MCF 10A (cell line): ENCODE data around the gene NAA80. TPM values are rescaled to one million over a fixed set of nuclear protein-coding genes. Genes with fewer than 3 reads are reported as not detected.

Experiments
- BruUV-seq: library from RNA; stranded (reverse); fragments of 400-500 nt; replicated peaks from 2 replicates; lab custom pipeline; 2021; lab: Mats Ljungman, UMichigan
- CTCF ChIA-PET: fragments of 300-600 bp; sonication (Branson Sonifier 250); formaldehyde crosslinking; extraction: SDS; loops from one replicate; lab custom pipeline; 2021; ENCODE audit warnings: antibody characterized with exemption, inconsistent platforms; lab: Yijun Ruan, JAX
- POLR2A ChIA-PET: fragments of 300-600, 350-650 bp; sonication (Branson Sonifier 250); formaldehyde crosslinking; extraction: SDS; loops from one replicate; lab custom pipeline; 2020; ENCODE audit warnings: antibody characterized with exemption, inconsistent platforms; lab: Yijun Ruan, JAX
- DNase-seq: peaks from one replicate; pipeline ENCODE4 v3.0.0-alpha.2; 2018; ENCODE audit not compliant: unreplicated experiment
- H3K27ac Mint-ChIP-seq: one replicate; pipeline ENCODE4 v1.8.0; 2022; ENCODE audit warnings: mild to moderate bottlenecking, low read depth, mixed read lengths; ENCODE audit not compliant: unreplicated experiment
- H3K27me3 Mint-ChIP-seq: one replicate; pipeline ENCODE4 v1.8.0; 2022; ENCODE audit warnings: mixed read lengths; ENCODE audit not compliant: insufficient read depth, unreplicated experiment
- H3K36me3 Mint-ChIP-seq: one replicate; pipeline ENCODE4 v1.8.0; 2022; ENCODE audit warnings: mild to moderate bottlenecking, moderate library complexity, mixed read lengths; ENCODE audit not compliant: insufficient read depth, unreplicated experiment
- H3K4me1 Mint-ChIP-seq: one replicate; pipeline ENCODE4 v1.8.0; 2022; ENCODE audit warnings: mixed read lengths; ENCODE audit not compliant: insufficient read depth, unreplicated experiment
- H3K4me3 Mint-ChIP-seq: one replicate; pipeline ENCODE4 v1.8.0; 2022; ENCODE audit warnings: mild to moderate bottlenecking, moderate library complexity, mixed read lengths; ENCODE audit not compliant: unreplicated experiment
- H3K9me3 Mint-ChIP-seq: one replicate; pipeline ENCODE4 v1.8.0; 2022; ENCODE audit warnings: mixed read lengths; ENCODE audit not compliant: unreplicated experiment
- intact Hi-C: fragments of 100-400 bp; cut with micrococcal nuclease; formaldehyde crosslinking; loops from 2 replicates; pipeline ENCODE4 v1.14.1; 2022
- total RNA-seq: library from RNA; stranded (reverse); gene quantifications from 2 replicates; pipeline ENCODE4 v1.2.3, GENCODE V29; 2022
- TF ChIP-seq, protein P1 (sequence below): fragments of 200-600 bp; IDR thresholded peaks from one replicate; pipeline ENCODE4 v1.8.0; 2022; ENCODE audit warnings: antibody characterized with exemption, mild to moderate bottlenecking; ENCODE audit not compliant: unreplicated experiment

Gene NAA80
- total RNA-seq, 1 experiment from 2014 or later, result 12.4 TPM

DNA sequence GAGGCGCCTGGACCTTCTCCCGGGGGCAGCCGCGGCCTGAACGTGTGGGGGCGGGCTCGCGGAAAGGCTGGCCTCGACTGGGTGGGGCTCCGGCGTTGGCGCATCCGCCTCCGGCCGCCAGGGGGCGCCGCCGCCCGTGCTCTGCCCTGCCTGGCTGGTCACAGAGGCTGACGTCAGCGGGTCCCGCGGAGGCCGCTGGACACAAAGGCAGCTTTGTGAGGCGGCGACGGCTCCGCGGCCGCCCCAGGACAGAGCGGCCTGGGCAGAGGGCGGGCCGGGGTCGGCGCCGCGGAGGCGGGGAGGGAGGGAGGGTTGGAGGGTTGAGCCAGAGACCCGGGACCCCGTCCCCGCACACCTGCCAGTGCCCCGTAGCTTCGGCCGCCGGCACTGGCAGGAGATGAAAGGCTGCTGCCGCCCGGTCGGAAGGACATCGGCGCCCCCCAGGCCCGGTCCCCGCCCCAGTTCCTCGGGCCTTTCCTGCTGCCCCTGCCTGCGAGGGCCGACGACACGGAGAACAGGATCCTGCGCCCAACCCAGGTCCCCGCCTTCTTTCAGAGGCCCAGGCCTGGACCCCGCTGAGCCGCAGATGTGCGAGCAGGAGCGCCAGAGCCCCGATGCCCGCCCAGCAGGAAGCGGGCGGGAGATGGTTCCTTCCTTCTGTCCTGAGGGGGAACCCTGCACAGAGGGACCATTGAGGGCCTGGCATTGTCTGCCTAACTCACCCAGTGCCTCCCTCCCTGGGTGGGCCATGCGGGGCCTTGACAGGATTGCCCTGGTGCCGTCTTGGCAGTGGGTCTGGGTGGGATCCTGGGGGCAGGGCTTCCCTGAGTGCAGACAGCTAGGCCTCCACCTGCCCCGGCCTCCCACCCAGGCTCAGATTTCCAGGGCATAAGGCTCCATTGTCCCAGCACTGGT is 38.9 kb downstream of the NAA80 start:
- Mint-ChIP-seq H3K36me3 (peaks cover 22% of the 10 kb centered on the region), H3K9me3 (no peaks in the 10 kb centered on the region), H3K4me3 (peak overlapping the region; percentile 62), H3K4me1 (no peaks in the 10 kb centered on the region), H3K27me3 (no peaks in the 10 kb centered on the region), H3K27ac (peak overlapping the region; percentile 63)
- BruUV-seq, result no TSS peak
- peak; percentile 85 for DNase-seq
- POLR2A ChIA-PET, result interaction anchor here (0.7 to 2.6 kb wide), 14 partner anchors 9 to 77 kb away, joined by 3 to 16 read pairs (median 3); partner anchors contain the start of genes GNAI2, IFRD2, LSMEM2 and SEMA3B
- intact Hi-C loops, result loop anchor here (1.0 kb wide), 1 partner anchor 13 kb away; no protein-coding TSS in a partner anchor
- TF ChIP-seq, protein P1, sequence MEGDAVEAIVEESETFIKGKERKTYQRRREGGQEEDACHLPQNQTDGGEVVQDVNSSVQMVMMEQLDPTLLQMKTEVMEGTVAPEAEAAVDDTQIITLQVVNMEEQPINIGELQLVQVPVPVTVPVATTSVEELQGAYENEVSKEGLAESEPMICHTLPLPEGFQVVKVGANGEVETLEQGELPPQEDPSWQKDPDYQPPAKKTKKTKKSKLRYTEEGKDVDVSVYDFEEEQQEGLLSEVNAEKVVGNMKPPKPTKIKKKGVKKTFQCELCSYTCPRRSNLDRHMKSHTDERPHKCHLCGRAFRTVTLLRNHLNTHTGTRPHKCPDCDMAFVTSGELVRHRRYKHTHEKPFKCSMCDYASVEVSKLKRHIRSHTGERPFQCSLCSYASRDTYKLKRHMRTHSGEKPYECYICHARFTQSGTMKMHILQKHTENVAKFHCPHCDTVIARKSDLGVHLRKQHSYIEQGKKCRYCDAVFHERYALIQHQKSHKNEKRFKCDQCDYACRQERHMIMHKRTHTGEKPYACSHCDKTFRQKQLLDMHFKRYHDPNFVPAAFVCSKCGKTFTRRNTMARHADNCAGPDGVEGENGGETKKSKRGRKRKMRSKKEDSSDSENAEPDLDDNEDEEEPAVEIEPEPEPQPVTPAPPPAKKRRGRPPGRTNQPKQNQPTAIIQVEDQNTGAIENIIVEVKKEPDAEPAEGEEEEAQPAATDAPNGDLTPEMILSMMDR, result peak; percentile 98
- CTCF ChIA-PET, result interaction anchor here (0.6 to 7.2 kb wide), 11 partner anchors 11 to 146 kb away, joined by 3 to 70 read pairs (median 4); partner anchors contain the start of gene SEMA3B

DNA sequence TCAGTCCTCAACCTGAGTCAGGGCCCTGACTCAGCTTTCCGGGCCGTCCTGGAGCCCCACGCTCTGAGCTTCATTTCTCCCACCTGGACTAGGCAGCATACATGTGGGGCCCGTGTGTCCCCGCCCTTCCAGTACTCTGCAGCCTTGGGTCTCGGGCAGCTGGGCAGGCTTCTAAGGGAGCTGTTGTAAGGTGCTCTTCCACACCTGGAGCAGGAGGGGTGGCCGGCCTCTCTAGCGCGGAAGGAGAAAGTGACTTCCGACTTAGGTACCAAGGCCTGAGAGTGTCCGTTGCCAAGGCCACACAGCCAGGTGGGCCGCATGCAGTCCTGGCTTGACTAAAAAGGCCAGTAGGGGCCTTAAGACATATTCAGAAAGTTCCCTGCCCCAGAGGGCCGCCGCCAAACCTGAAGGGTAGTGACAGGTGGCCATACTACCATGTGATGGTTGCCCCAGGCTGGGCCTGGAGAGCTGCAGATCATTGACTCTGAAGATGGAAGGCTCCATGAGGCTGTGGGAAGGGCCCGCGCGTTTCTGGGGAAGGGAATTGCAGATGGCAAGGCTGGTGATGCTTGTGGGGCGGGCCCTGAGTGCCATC is 39.7 kb downstream of the NAA80 start:
- Mint-ChIP-seq H3K9me3 (no peaks in the 10 kb centered on the region), H3K27me3 (no peaks in the 10 kb centered on the region), H3K36me3 (peaks cover 22% of the 10 kb centered on the region), H3K4me3 (peak overlapping the region; percentile 62), H3K4me1 (peaks cover 4% of the 10 kb centered on the region), H3K27ac (peak overlapping the region; percentile 63)
- no peak for DNase-seq
- intact Hi-C loops, result loop anchor here (1.0 kb wide), 1 partner anchor 14 kb away; no protein-coding TSS in a partner anchor
- TF ChIP-seq, protein P1, result no peak
- CTCF ChIA-PET, result interaction anchor here (0.5 to 7.2 kb wide), 13 partner anchors 11 to 1892 kb away, joined by 3 to 70 read pairs (median 4); partner anchors contain the start of gene SEMA3B
- BruUV-seq, result no TSS peak
- POLR2A ChIA-PET, result interaction anchor here (0.5 to 2.6 kb wide), 12 partner anchors 8 to 78 kb away, joined by 3 to 16 read pairs (median 3); partner anchors contain the start of genes GNAI2, IFRD2 and SEMA3B

DNA sequence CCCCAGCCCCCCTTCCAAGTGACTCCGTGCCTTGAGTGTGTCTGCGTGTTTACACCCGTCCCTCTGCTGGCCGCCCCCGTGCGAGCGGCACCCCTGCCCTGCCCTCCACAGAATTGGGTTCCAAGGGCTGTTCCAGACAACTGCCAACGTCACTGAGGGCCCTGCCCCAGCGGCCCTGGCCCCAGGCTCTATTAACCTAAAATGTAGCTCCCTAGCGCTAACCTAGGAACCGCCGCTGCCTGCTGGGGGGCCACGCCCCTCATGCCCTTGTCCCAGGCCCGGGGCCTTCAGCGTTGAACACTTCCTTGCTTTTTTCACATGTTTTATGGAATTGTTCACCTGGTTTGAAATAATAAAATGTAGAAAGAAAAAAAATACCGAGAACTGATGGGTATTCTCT is 40.2 kb downstream of the NAA80 start:
- H3K4me1 Mint-ChIP-seq, result peaks cover 5% of the 10 kb centered on the region
- no TSS peak for BruUV-seq
- H3K27ac Mint-ChIP-seq, result peak overlapping the region; percentile 46
- peaks cover 22% of the 10 kb centered on the region for H3K36me3 Mint-ChIP-seq
- H3K4me3 Mint-ChIP-seq, result no peak overlapping the region
- ChIA-PET POLR2A (interaction anchor here (0.5 to 2.6 kb wide), 4 partner anchors 12 to 59 kb away, joined by 3 to 16 read pairs (median 4); partner anchors contain the start of genes GNAI2 and SEMA3B), CTCF (interaction anchor here (0.5 to 7.2 kb wide), 15 partner anchors 11 to 1892 kb away, joined by 3 to 70 read pairs (median 4); partner anchors contain the start of genes GNAI2 and SEMA3B)
- TF ChIP-seq, protein P1, result no peak
- no peaks in the 10 kb centered on the region for H3K27me3 Mint-ChIP-seq
- DNase-seq, result no peak
- no peaks in the 10 kb centered on the region for H3K9me3 Mint-ChIP-seq
- intact Hi-C loops, result no loop called here
